Stomach smooth muscle (tissue), 2 donors: ENCODE results near the gene GLOD4.
"Not testable (repeated sequence)": the region's sequence is repeated elsewhere in the genome, so short reads cannot be mapped to it uniquely, and the experiment has no call there.

Experiments
- H3K27ac ChIP-seq: one replicate; pipeline ENCODE4 v1.7.0; 2013; ENCODE audit warnings: mild to moderate bottlenecking, low read length, inconsistent platforms
- H3K27me3 ChIP-seq, 2 donors: one replicate each; pipeline ENCODE4 v1.7.0; 2013; ENCODE audit warnings: low read length in 2 of 2; ENCODE audit not compliant: insufficient read depth in 2 of 2, control insufficient read depth in 1 of 2
- H3K36me3 ChIP-seq, 2 donors: one replicate each; pipeline ENCODE4 v1.7.0; 2013; ENCODE audit warnings: low read length in 2 of 2; ENCODE audit not compliant: control insufficient read depth in 2 of 2, insufficient read depth in 2 of 2
- H3K4me1 ChIP-seq: one replicate; pipeline ENCODE4 v1.7.0; 2013; ENCODE audit warnings: low read length; ENCODE audit not compliant: control insufficient read depth, insufficient read depth
- H3K4me3 ChIP-seq, 2 donors: one replicate each; pipeline ENCODE4 v1.7.0; 2013; ENCODE audit warnings: low read length in 2 of 2
- H3K9ac ChIP-seq, 2 donors: one replicate each; pipeline ENCODE4 v1.7.0; 2013; ENCODE audit warnings: low read length in 2 of 2, mild to moderate bottlenecking in 1 of 2
- H3K9me3 ChIP-seq, 2 donors: one replicate each; pipeline ENCODE4 v1.7.0; 2013; ENCODE audit warnings: low read length in 2 of 2; ENCODE audit not compliant: control insufficient read depth in 2 of 2
- donor health status: healthy.
- donor health status: Pancreatic carcinoma.

GLOD4 gene

GRCh38 chr17:751269-752001 lies 30.6 kb downstream of the GLOD4 start:
- Histone ChIP-seq H3K4me1 (peaks cover 20% of the 10 kb centered on the region), H3K36me3 (peaks cover 12 to 14% of the 10 kb centered on the region in 2 donors), H3K27ac (no peak overlapping the region), H3K4me3 (peak overlapping the region; percentile 72 to 80), H3K9me3 (no peaks in the 10 kb centered on the region), H3K9ac (peak overlapping the region; percentile 62 to 75), H3K27me3 (no peaks in the 10 kb centered on the region)

DNA sequence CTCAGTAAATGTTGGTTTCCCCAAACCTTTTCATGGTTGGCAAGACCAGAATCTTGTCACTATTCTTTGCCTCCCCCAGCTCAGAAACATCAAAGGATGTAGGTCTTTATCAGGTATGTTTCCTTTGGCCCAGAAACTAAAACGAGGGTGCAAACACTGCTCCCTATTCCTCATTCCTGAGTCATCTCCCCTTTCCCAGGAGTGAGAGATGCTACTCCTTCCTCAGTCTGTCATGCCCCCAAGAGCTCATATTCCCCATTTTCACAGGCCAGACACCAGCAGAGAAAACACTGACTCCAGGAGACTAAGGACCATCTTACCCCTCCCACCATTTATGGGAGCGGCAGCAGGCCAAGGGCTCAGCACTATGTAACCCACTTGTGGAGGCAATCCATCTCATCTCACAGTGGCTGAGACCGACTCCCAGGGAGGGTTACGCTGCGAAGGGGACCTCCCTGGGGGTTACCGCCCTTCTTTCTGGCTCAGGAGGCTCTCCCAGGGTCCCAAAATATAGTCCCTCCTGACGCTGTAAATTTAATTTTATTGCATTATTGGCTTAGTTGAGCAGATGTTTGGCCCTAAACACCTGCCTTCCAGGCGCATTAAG lies 31.5 kb downstream of the GLOD4 start:
- peak overlapping the region; percentile 72 to 80 for H3K4me3 ChIP-seq
- H3K9me3 ChIP-seq: no peaks in the 10 kb centered on the region
- peak overlapping the region; percentile 62 to 75 for H3K9ac ChIP-seq

DNA sequence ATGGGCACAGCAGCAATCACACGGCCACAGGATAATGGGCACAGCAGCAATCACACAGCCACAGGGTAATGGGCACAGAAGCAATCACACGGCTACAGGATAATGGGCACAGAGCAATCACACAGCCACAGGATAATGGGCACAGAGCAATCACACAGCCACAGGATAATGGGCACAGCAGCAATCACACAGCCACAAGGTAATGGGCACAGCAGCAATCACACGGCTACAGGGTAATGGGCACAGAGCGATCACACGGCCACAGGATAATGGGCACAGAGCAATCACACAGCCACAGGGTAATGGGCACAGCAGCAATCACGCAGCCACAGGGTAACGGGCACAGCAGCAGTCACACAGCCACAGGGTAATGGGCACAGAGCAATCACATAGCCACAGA lies 32.7 kb downstream of the GLOD4 start:
- not testable (repeated sequence) for H3K9me3 ChIP-seq, H3K9ac ChIP-seq, H3K27me3 ChIP-seq, H3K27ac ChIP-seq, H3K4me3 ChIP-seq
- Histone ChIP-seq H3K36me3 (peaks cover 30 to 32% of the 10 kb centered on the region in 2 donors), H3K4me1 (peaks cover 20% of the 10 kb centered on the region)

More for the DNA sequence above, 31.5 kb downstream of the GLOD4 start:
- Histone ChIP-seq H3K27me3 (no peaks in the 10 kb centered on the region), H3K36me3 (peaks cover 20 to 22% of the 10 kb centered on the region in 2 donors), H3K4me1 (peaks cover 20% of the 10 kb centered on the region), H3K27ac (no peak overlapping the region)

DNA sequence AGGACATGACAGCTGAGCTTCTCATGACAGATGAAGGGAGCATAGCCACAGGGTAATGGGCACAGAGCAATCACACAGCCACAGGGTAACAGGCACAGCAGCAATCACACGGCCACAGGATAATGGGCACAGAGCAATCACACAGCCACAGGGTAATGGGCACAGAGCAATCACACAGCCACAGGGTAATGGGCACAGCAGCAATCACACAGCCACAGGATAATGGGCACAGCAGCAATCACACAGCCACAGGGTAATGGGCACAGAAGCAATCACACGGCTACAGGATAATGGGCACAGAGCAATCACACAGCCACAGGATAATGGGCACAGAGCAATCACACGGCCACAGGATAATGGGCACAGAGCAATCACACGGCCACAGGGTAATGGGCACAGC lies 33.5 kb downstream of the GLOD4 start:
- Histone ChIP-seq H3K36me3 (peaks cover 30 to 38% of the 10 kb centered on the region in 2 donors), H3K4me1 (peaks cover 20% of the 10 kb centered on the region)
- H3K27ac ChIP-seq, H3K4me3 ChIP-seq, H3K27me3 ChIP-seq, H3K9ac ChIP-seq, H3K9me3 ChIP-seq: not testable (repeated sequence)

DNA sequence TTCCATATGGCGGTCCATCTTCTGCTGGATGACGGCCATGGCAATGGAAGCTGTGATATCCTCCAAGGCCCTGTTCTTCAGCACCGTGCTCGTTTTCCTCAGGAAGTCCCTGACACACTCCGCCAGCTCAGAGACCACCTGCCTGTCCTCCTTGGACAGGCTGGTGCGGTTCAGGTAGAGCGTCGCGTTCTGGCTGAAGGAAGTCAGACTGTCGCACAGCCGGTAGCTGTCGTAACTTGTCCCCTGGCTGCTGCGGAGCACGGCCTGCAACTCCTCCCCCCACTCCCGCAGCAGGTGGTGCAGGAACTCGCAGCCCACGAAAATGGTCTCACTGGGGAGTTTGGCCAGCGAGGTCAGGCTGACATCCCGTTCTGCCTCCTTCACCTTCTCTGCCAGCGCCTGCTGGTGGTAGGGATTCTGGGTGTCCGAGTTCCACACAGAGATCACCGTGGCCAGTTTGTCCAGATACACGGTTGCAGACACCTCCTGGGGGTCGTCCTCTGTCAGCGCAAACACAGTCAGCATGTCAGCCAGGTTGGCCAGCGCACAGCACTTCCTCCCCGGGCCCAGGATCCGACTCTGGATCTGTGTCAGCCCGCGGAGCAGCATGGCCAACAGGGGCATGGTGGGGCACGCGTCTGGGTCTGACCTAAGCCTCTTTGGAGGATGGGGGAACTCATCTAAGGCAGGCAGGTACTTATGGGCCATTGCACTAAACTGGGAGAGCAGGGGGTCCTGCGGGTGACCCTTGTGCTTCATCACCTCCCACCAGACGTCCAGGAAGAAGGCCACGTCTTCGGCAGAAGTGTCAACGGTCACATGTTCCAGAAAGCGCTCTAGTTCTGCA lies 35.1 kb downstream of the GLOD4 start:
- peaks cover 15% of the 10 kb centered on the region for H3K4me1 ChIP-seq
- H3K36me3 ChIP-seq: peaks cover 33 to 47% of the 10 kb centered on the region in 2 donors
- no peaks in the 10 kb centered on the region for H3K27me3 ChIP-seq
- H3K9me3 ChIP-seq: no peaks in the 10 kb centered on the region
- no peak overlapping the region for H3K27ac ChIP-seq
- H3K4me3 ChIP-seq: no peak overlapping the region
- H3K9ac ChIP-seq: no peak overlapping the region

DNA sequence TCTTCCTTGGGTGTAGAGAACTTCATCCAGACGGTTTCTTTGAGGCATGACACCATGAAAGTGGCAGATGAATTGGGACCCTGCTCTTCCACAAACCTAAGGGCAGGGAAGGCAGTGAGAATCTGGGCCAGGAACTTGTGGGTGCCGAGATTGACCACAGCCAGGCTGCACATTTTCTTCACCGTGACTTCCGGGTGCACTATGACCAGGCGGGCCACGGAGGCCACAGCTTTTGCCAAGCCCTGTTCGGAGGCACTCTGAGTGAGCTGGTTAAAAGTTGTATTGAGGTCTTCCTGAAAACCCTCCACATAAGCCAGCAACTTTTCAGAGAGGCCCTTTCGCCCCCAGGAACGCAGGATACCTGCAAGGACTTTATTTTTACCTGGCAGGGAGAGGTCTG lies 35.9 kb downstream of the GLOD4 start:
- Histone ChIP-seq H3K9me3 (no peaks in the 10 kb centered on the region), H3K27ac (no peak overlapping the region), H3K36me3 (peaks cover 39 to 53% of the 10 kb centered on the region in 2 donors), H3K27me3 (no peaks in the 10 kb centered on the region), H3K9ac (no peak overlapping the region), H3K4me3 (no peak overlapping the region), H3K4me1 (peaks cover 9% of the 10 kb centered on the region)

- no peak overlapping the region for H3K9ac ChIP-seq
- peaks cover 44 to 61% of the 10 kb centered on the region in 2 donors for H3K36me3 ChIP-seq
- no peak overlapping the region for H3K27ac ChIP-seq
- no peak overlapping the region for H3K4me3 ChIP-seq
- H3K27me3 ChIP-seq: no peaks in the 10 kb centered on the region
- no peaks in the 10 kb centered on the region for H3K9me3 ChIP-seq
- peaks cover under 1% of the 10 kb centered on the region for H3K4me1 ChIP-seq
These were observed 36.7 kb downstream of the GLOD4 start for GRCh38 chr17:745406-745805.

- Histone ChIP-seq H3K4me3 (no peak overlapping the region), H3K4me1 (no peaks in the 10 kb centered on the region), H3K9me3 (no peaks in the 10 kb centered on the region), H3K36me3 (peaks cover 45 to 66% of the 10 kb centered on the region in 2 donors), H3K9ac (no peak overlapping the region), H3K27me3 (no peaks in the 10 kb centered on the region), H3K27ac (no peak overlapping the region)
These were observed 37.1 kb downstream of the GLOD4 start for GRCh38 chr17:744937-745336.

DNA sequence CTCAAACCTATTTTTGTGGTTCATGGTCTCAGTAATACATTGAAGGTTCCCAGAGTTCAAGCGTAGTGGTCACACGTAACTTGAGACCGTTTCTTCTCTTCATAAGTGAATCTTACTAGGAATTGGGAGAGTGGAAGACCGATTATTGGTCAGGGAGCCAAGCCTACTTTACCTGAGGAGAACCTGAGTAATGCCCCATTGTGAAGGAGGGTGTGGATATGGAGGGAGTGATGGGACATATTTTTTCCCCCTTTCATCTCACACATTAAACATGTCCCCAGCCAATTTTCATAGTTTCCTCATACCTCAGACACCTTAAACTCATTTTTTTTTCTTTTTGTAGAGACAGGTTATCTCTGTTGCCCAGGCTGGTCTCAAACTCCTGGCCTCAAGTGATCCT lies 38.9 kb downstream of the GLOD4 start:
- Histone ChIP-seq H3K36me3 (peaks cover 45 to 68% of the 10 kb centered on the region in 2 donors), H3K9me3 (no peaks in the 10 kb centered on the region), H3K27ac (no peak overlapping the region)

GRCh38 chr17:742147-742793 lies 39.8 kb downstream of the GLOD4 start:
- H3K27me3 ChIP-seq: no peaks in the 10 kb centered on the region
- H3K9ac ChIP-seq: no peak overlapping the region
- no peak overlapping the region for H3K4me3 ChIP-seq
- H3K9me3 ChIP-seq: no peaks in the 10 kb centered on the region
- H3K36me3 ChIP-seq: peaks cover 41 to 63% of the 10 kb centered on the region in 2 donors
- no peaks in the 10 kb centered on the region for H3K4me1 ChIP-seq
- H3K27ac ChIP-seq: no peak overlapping the region

More for the DNA sequence above, 38.9 kb downstream of the GLOD4 start:
- Histone ChIP-seq H3K4me1 (no peaks in the 10 kb centered on the region), H3K4me3 (no peak overlapping the region), H3K9ac (no peak overlapping the region), H3K27me3 (no peaks in the 10 kb centered on the region)
